ENCODE measurements around the gene ZBTB1. TPM values are rescaled to one million over a fixed set of nuclear protein-coding genes. Genes with fewer than 3 reads are reported as not detected.

Gene ZBTB1
- total RNA-seq, 1 donor = 67.7 TPM

- no peaks in the 10 kb centered on the region for H3K27me3 ChIP-seq (ENCODE audit: insufficient read depth, low read length)
- TF ChIP-seq, protein P1, sequence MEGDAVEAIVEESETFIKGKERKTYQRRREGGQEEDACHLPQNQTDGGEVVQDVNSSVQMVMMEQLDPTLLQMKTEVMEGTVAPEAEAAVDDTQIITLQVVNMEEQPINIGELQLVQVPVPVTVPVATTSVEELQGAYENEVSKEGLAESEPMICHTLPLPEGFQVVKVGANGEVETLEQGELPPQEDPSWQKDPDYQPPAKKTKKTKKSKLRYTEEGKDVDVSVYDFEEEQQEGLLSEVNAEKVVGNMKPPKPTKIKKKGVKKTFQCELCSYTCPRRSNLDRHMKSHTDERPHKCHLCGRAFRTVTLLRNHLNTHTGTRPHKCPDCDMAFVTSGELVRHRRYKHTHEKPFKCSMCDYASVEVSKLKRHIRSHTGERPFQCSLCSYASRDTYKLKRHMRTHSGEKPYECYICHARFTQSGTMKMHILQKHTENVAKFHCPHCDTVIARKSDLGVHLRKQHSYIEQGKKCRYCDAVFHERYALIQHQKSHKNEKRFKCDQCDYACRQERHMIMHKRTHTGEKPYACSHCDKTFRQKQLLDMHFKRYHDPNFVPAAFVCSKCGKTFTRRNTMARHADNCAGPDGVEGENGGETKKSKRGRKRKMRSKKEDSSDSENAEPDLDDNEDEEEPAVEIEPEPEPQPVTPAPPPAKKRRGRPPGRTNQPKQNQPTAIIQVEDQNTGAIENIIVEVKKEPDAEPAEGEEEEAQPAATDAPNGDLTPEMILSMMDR (IDR thresholded peaks at IDR 0.05; ENCODE audit: extremely low read depth, low read depth, low read length) = no peak
- DNase-seq (ENCODE audit: insufficient read length, low spot score, missing footprints) = no peak
- no peak overlapping the region for H2AFZ ChIP-seq (ENCODE audit: low read length)
- H3K4me2 ChIP-seq (ENCODE audit: insufficient read depth, low read length) = no peak overlapping the region
- H3K27ac ChIP-seq (ENCODE audit: low read depth, low read length) = no peak overlapping the region
- peaks cover 30% of the 10 kb centered on the region for H3K4me1 ChIP-seq (ENCODE audit: insufficient read depth, low read length)
- no peak overlapping the region for H3K4me3 ChIP-seq (ENCODE audit: insufficient read depth, low read length)
- peaks cover 84% of the 10 kb centered on the region for H3K79me2 ChIP-seq (ENCODE audit: insufficient read depth, low read length)
- peaks cover 7% of the 10 kb centered on the region for H3K36me3 ChIP-seq (ENCODE audit: insufficient read depth, low read length)
- H3K9me3 ChIP-seq (ENCODE audit: low read depth, low read length) = no peaks in the 10 kb centered on the region
- peaks cover 75% of the 10 kb centered on the region for H4K20me1 ChIP-seq (ENCODE audit: insufficient read depth, low read length)
These were observed 3.7 kb downstream of the ZBTB1 start for GRCh38 chr14:64508215-64508776.

DNA sequence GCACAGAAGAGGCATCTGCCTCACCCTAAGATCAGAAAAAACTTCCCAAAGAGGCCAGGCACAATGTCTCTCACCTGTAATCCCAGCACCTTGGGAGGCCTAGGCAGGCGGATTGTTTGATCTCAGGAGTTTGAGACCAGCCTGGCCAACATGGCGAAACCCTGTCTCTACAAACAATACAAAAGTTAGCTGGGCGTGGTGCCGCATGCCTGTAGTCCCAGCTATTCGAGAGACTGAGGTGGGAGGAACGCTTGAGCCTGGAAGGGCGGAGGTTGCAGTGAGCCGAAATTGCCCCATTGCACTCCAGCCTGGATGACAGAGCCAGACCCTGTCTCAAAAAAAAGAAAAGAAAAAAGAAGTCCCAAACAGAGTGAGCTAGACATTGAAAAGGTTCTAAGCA, 4.5 kb downstream of the ZBTB1 start:
- Histone ChIP-seq H4K20me1 (ENCODE audit: insufficient read depth, low read length) (peaks cover 80% of the 10 kb centered on the region), H3K27me3 (ENCODE audit: insufficient read depth, low read length) (no peaks in the 10 kb centered on the region), H2AFZ (ENCODE audit: low read length) (no peak overlapping the region), H3K4me2 (ENCODE audit: insufficient read depth, low read length) (no peak overlapping the region), H3K9me3 (ENCODE audit: low read depth, low read length) (no peaks in the 10 kb centered on the region), H3K36me3 (ENCODE audit: insufficient read depth, low read length) (peaks cover 7% of the 10 kb centered on the region), H3K27ac (ENCODE audit: low read depth, low read length) (no peak overlapping the region), H3K4me3 (ENCODE audit: insufficient read depth, low read length) (no peak overlapping the region), H3K79me2 (ENCODE audit: insufficient read depth, low read length) (peaks cover 92% of the 10 kb centered on the region), H3K4me1 (ENCODE audit: insufficient read depth, low read length) (peaks cover 32% of the 10 kb centered on the region)
- no peak for DNase-seq (ENCODE audit: insufficient read length, low spot score, missing footprints)
- TF ChIP-seq, protein P1 (IDR thresholded peaks at IDR 0.05; ENCODE audit: extremely low read depth, low read depth, low read length) = no peak

DNA sequence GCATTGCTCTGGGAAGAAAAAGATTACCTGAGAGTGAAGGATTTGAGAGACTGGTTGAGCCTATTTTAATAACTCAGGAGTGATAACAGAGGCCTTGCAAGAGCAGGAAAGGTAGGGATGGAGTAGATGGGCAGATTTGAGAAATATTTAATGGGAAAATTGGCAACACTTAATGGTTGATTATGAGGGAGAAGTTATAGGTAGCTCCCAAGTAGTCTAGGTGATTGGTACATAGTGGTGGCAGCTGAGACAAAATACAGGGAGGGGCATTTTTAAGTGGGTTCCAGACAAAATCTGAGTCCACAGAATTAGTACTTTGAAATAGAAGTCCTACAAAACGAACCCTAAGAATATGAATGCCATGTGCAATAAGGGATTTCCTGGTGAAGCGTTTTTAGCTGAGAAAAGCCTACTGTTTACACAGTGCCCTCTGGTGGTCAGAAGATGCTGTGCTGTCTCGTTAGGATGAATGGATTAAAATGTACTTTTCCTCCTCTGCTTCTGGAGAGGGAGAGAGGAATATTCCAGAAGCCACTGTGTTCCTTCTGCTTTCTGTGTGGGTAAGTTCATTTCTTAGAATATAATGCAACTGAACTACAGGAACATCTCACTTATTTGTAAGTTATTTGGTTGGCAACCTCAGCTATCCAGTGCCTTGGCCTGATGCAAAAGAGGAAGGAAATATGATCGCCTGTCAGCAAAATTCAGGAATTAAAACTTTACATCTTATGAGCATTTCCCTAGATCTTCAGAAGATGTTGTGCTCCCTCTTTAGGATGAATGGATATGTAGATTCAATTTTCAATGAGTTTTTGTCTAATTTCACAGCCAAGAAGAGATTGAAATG, 6.5 kb downstream of the ZBTB1 start:
- TF ChIP-seq, protein P1 (IDR thresholded peaks at IDR 0.05; ENCODE audit: extremely low read depth, low read depth, low read length) = peak; percentile 94
- Histone ChIP-seq H2AFZ (ENCODE audit: low read length) (no peak overlapping the region), H3K4me3 (ENCODE audit: insufficient read depth, low read length) (no peak overlapping the region), H3K4me2 (ENCODE audit: insufficient read depth, low read length) (peak overlapping the region; percentile 12), H3K9me3 (ENCODE audit: low read depth, low read length) (no peaks in the 10 kb centered on the region), H3K79me2 (ENCODE audit: insufficient read depth, low read length) (peaks cover 96% of the 10 kb centered on the region), H4K20me1 (ENCODE audit: insufficient read depth, low read length) (peaks cover 89% of the 10 kb centered on the region), H3K36me3 (ENCODE audit: insufficient read depth, low read length) (peaks cover 7% of the 10 kb centered on the region), H3K27ac (ENCODE audit: low read depth, low read length) (no peak overlapping the region), H3K4me1 (ENCODE audit: insufficient read depth, low read length) (peaks cover 36% of the 10 kb centered on the region), H3K27me3 (ENCODE audit: insufficient read depth, low read length) (no peaks in the 10 kb centered on the region)
- DNase-seq (ENCODE audit: insufficient read length, low spot score, missing footprints) = peak; percentile 52

GRCh38 chr14:64513271-64513670, 8.7 kb downstream of the ZBTB1 start:
- Histone ChIP-seq H3K27ac (ENCODE audit: low read depth, low read length) (no peak overlapping the region), H3K9me3 (ENCODE audit: low read depth, low read length) (no peaks in the 10 kb centered on the region), H2AFZ (ENCODE audit: low read length) (no peak overlapping the region), H3K27me3 (ENCODE audit: insufficient read depth, low read length) (no peaks in the 10 kb centered on the region), H3K4me1 (ENCODE audit: insufficient read depth, low read length) (peaks cover 17% of the 10 kb centered on the region), H3K4me2 (ENCODE audit: insufficient read depth, low read length) (no peak overlapping the region), H3K79me2 (ENCODE audit: insufficient read depth, low read length) (peaks cover 96% of the 10 kb centered on the region), H3K36me3 (ENCODE audit: insufficient read depth, low read length) (peaks cover 7% of the 10 kb centered on the region), H4K20me1 (ENCODE audit: insufficient read depth, low read length) (peaks cover 85% of the 10 kb centered on the region), H3K4me3 (ENCODE audit: insufficient read depth, low read length) (no peak overlapping the region)
- TF ChIP-seq, protein P1 (IDR thresholded peaks at IDR 0.05; ENCODE audit: extremely low read depth, low read depth, low read length) = no peak
- no peak for DNase-seq (ENCODE audit: insufficient read length, low spot score, missing footprints)

Data from osteoblast (primary cell).